ENCODE data around the gene CYGB. TPM values are rescaled to one million over a fixed set of nuclear protein-coding genes. Genes with fewer than 3 reads are reported as not detected.

CYGB gene
- total and polyA plus RNA-seq, 10 of the 15 experiments (the other 5 are each of a cell fraction or from before 2014, with no cell fraction given): 0.34 TPM; not detected in 9

GRCh38 chr17:76548378-76549214 is 11.1 kb upstream of the CYGB start:
- WGBS (ENCODE audit: insufficient coverage, insufficient replicate concordance, low lambda C conversion rate, missing lambda C conversion rate): 44% methylated on average over 9 of the region's 9 CpGs
- Histone ChIP-seq H3K9me3 (replicated peaks; ENCODE audit: control insufficient read depth, insufficient read depth, low read length) (no peaks in the 10 kb centered on the region), H3K79me2 (ENCODE audit: control insufficient read depth, insufficient read depth, low read length) (no peaks in the 10 kb centered on the region), H3K36me3 (ENCODE audit: control insufficient read depth in 2 of 2, insufficient read depth in 2 of 2, low read length in 1 of 2) (no peaks in the 10 kb centered on the region; a peak in 1 of 4 replicates), H2AFZ (ENCODE audit: control insufficient read depth, low read depth, low read length) (no peak overlapping the region), H3K4me2 (ENCODE audit: control insufficient read depth, insufficient read depth) (no peak overlapping the region; the same call in 1 of the 2 replicates), H4K20me1 (ENCODE audit: control insufficient read depth, insufficient read depth) (no peaks in the 10 kb centered on the region), H3K27me3 (replicated peaks in 1 of 2; ENCODE audit: control insufficient read depth in 2 of 2, insufficient read depth in 2 of 2, low read length in 1 of 2) (peaks cover 0 to under 1% of the 10 kb centered on the region in 2 experiments; a peak in 2 of 4 replicates), H3K4me3 (no peak overlapping the region), H3K27ac (ENCODE audit: control insufficient read depth, insufficient read depth) (no peak overlapping the region), H3K9ac (ENCODE audit: control insufficient read depth, insufficient read depth, low read length) (peak overlapping the region; percentile 1), H3K4me1 (ENCODE audit: control insufficient read depth, insufficient read depth, low read length) (no peaks in the 10 kb centered on the region; the same call in 1 of the 2 replicates)
- DNase-seq (ENCODE audit: low read depth, low spot score) (no peak), ATAC-seq (peak; percentile 53), FAIRE-seq (no peak)
- ChIA-PET POLR2A (interaction anchor here (1.0 to 1.2 kb wide), 2 partner anchors 9 to 11 kb away, joined by 3 to 4 read pairs; no protein-coding TSS in a partner anchor), RAD21 (ENCODE audit: unreplicated experiment) (interaction anchor here (0.8 to 2.5 kb wide), 4 partner anchors 10 to 24 kb away, joined by 3 to 15 read pairs (median 3); no protein-coding TSS in a partner anchor), CTCF (interaction anchor here (1.0 to 2.4 kb wide), 8 partner anchors 12 to 133 kb away, joined by 3 to 19 read pairs (median 4); no protein-coding TSS in a partner anchor), SMC1A (ENCODE audit: uncharacterized antibody, unreplicated experiment) (interaction anchor here (0.5 to 1.4 kb wide), 5 partner anchors 9 to 330 kb away, joined by 3 to 4 read pairs (median 3); no protein-coding TSS in a partner anchor)
- in situ Hi-C loops (cut with MboI): no loop called here
- no TSS peak for BruUV-seq (replicated peaks)
- intact Hi-C loops (cut with micrococcal nuclease; ENCODE audit: unreplicated experiment): no loop called here
- no peak for TF ChIP-seq ZNF622 (IDR thresholded peaks at IDR 0.05)
- TF ChIP-seq IRF4 (IDR thresholded peaks at IDR 0.05; ENCODE audit: low read depth, low read length): no peak
- TF ChIP-seq KDM1A (IDR thresholded peaks at IDR 0.05; ENCODE audit: borderline replicate concordance): no peak
- TF ChIP-seq, protein P1, sequence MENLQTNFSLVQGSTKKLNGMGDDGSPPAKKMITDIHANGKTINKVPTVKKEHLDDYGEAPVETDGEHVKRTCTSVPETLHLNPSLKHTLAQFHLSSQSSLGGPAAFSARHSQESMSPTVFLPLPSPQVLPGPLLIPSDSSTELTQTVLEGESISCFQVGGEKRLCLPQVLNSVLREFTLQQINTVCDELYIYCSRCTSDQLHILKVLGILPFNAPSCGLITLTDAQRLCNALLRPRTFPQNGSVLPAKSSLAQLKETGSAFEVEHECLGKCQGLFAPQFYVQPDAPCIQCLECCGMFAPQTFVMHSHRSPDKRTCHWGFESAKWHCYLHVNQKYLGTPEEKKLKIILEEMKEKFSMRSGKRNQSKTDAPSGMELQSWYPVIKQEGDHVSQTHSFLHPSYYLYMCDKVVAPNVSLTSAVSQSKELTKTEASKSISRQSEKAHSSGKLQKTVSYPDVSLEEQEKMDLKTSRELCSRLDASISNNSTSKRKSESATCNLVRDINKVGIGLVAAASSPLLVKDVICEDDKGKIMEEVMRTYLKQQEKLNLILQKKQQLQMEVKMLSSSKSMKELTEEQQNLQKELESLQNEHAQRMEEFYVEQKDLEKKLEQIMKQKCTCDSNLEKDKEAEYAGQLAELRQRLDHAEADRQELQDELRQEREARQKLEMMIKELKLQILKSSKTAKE (IDR thresholded peaks at IDR 0.05; ENCODE audit: low read depth, poor library complexity, severe bottlenecking): no peak
- no peak for TF ChIP-seq PAX5 (IDR thresholded peaks at IDR 0.05; ENCODE audit: borderline replicate concordance, low read depth, low read length)
- TF ChIP-seq NR2F1 (conservative IDR thresholded peaks at IDR 0.05): 0 out of 2 replicates have a peak, but pooled peaks have one; percentile 26
- no peak for TF ChIP-seq NFXL1 (IDR thresholded peaks at IDR 0.05; ENCODE audit: borderline replicate concordance)
- TF ChIP-seq, protein P2, sequence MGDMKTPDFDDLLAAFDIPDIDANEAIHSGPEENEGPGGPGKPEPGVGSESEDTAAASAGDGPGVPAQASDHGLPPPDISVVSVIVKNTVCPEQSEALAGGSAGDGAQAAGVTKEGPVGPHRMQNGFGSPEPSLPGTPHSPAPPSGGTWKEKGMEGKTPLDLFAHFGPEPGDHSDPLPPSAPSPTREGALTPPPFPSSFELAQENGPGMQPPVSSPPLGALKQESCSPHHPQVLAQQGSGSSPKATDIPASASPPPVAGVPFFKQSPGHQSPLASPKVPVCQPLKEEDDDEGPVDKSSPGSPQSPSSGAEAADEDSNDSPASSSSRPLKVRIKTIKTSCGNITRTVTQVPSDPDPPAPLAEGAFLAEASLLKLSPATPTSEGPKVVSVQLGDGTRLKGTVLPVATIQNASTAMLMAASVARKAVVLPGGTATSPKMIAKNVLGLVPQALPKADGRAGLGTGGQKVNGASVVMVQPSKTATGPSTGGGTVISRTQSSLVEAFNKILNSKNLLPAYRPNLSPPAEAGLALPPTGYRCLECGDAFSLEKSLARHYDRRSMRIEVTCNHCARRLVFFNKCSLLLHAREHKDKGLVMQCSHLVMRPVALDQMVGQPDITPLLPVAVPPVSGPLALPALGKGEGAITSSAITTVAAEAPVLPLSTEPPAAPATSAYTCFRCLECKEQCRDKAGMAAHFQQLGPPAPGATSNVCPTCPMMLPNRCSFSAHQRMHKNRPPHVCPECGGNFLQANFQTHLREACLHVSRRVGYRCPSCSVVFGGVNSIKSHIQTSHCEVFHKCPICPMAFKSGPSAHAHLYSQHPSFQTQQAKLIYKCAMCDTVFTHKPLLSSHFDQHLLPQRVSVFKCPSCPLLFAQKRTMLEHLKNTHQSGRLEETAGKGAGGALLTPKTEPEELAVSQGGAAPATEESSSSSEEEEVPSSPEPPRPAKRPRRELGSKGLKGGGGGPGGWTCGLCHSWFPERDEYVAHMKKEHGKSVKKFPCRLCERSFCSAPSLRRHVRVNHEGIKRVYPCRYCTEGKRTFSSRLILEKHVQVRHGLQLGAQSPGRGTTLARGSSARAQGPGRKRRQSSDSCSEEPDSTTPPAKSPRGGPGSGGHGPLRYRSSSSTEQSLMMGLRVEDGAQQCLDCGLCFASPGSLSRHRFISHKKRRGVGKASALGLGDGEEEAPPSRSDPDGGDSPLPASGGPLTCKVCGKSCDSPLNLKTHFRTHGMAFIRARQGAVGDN (IDR thresholded peaks at IDR 0.05): 0 out of 2 replicates have a peak, but pooled peaks have one; percentile 18
- no peak for TF ChIP-seq RAD51 (IDR thresholded peaks at IDR 0.05)
- TF ChIP-seq, protein P3, sequence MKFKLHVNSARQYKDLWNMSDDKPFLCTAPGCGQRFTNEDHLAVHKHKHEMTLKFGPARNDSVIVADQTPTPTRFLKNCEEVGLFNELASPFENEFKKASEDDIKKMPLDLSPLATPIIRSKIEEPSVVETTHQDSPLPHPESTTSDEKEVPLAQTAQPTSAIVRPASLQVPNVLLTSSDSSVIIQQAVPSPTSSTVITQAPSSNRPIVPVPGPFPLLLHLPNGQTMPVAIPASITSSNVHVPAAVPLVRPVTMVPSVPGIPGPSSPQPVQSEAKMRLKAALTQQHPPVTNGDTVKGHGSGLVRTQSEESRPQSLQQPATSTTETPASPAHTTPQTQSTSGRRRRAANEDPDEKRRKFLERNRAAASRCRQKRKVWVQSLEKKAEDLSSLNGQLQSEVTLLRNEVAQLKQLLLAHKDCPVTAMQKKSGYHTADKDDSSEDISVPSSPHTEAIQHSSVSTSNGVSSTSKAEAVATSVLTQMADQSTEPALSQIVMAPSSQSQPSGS (IDR thresholded peaks at IDR 0.05; ENCODE audit: low read length): no peak
- TF ChIP-seq HDAC2 (IDR thresholded peaks at IDR 0.05): no peak
- TF ChIP-seq TCF3 (IDR thresholded peaks at IDR 0.05; ENCODE audit: borderline replicate concordance, insufficient read depth, low read depth, low read length): no peak
- no peak for TF ChIP-seq ATF3 (IDR thresholded peaks at IDR 0.05; ENCODE audit: borderline replicate concordance, extremely low read depth, low read depth, low read length)
